H1 (cell line): ENCODE measurements around the gene NDP.

Experiments
- CEBPB ChIP-seq: IDR thresholded peaks from 2 replicates; pipeline ENCODE4 v1.6.1; 2012; ENCODE audit warnings: low read depth, low read length
- CHD2 ChIP-seq: IDR thresholded peaks from 2 replicates; pipeline ENCODE4 v1.6.1; 2012; ENCODE audit warnings: low read length, improper control_type of control experiment
- CTCF ChIP-seq, 3 experiments: IDR thresholded peaks; 1 replicate in 2 of 3; 2 replicates in 1 of 3; pipeline versions ENCODE4 v1.5.1 to v1.6.1; 2011; ENCODE audit warnings: low read length in 3 of 3, mild to moderate bottlenecking in 3 of 3, inconsistent platforms in 2 of 3, low read depth in 1 of 3, moderate library complexity in 1 of 3; ENCODE audit not compliant: insufficient read depth in 1 of 3; ENCODE audit errors: control extremely low read depth in 1 of 3
- EZH2 ChIP-seq: fragments of 200-600 bp; sonication (generic); IDR thresholded peaks from 2 replicates; pipeline ENCODE4 v1.7.1; 2012; ENCODE audit warnings: low read depth, mild to moderate bottlenecking, moderate library complexity, low read length, inconsistent platforms; ENCODE audit not compliant: severe bottlenecking
- GABPA ChIP-seq: IDR thresholded peaks from 2 replicates; pipeline ENCODE4 v1.6.1; 2011; ENCODE audit warnings: mild to moderate bottlenecking, low read length, moderate library complexity, borderline replicate concordance; ENCODE audit not compliant: insufficient read depth
- GTF2F1 ChIP-seq: IDR thresholded peaks from 2 replicates; pipeline ENCODE4 v1.6.1; 2012; ENCODE audit warnings: low read depth, low read length, improper control_type of control experiment, borderline replicate concordance
- KDM5A ChIP-seq: fragments of 200-600 bp; IDR thresholded peaks from 2 replicates; pipeline ENCODE4 v1.7.1; 2012; ENCODE audit warnings: mild to moderate bottlenecking, low read length, inconsistent platforms, mixed read lengths
- POLR2A ChIP-seq, 2 experiments: IDR thresholded peaks; 1 replicate in 1 of 2; 2 replicates in 1 of 2; pipeline ENCODE4 v1.6.1; 2011; ENCODE audit warnings: low read depth in 2 of 2, low read length in 2 of 2, mild to moderate bottlenecking in 2 of 2; ENCODE audit errors: control extremely low read depth in 1 of 2
- POLR2AphosphoS5 ChIP-seq: IDR thresholded peaks from 2 replicates; pipeline ENCODE4 v1.6.1; 2011; ENCODE audit warnings: low read depth, low read length
- RAD21 ChIP-seq, 2 experiments: IDR thresholded peaks in 1 of 2; conservative IDR thresholded peaks in 1 of 2; 2 replicates each; pipeline ENCODE4 v1.6.1; 2011; ENCODE audit warnings: low read depth in 2 of 2, low read length in 2 of 2, improper control_type of control experiment in 1 of 2, inconsistent platforms in 1 of 2, mild to moderate bottlenecking in 1 of 2, moderate library complexity in 1 of 2
- SIN3A ChIP-seq, 2 experiments: IDR thresholded peaks in 1 of 2; conservative IDR thresholded peaks in 1 of 2; 2 replicates each; pipeline ENCODE4 v1.6.1; 2011 to 2012; ENCODE audit warnings: low read length in 2 of 2, improper control_type of control experiment in 1 of 2, low read depth in 1 of 2, mild to moderate bottlenecking in 1 of 2
- TF ChIP-seq, protein P1 (sequence below): IDR thresholded peaks from 2 replicates; pipeline ENCODE4 v1.6.1; 2011; ENCODE audit warnings: low read depth, mild to moderate bottlenecking, low read length; ENCODE audit not compliant: insufficient read depth

DNA sequence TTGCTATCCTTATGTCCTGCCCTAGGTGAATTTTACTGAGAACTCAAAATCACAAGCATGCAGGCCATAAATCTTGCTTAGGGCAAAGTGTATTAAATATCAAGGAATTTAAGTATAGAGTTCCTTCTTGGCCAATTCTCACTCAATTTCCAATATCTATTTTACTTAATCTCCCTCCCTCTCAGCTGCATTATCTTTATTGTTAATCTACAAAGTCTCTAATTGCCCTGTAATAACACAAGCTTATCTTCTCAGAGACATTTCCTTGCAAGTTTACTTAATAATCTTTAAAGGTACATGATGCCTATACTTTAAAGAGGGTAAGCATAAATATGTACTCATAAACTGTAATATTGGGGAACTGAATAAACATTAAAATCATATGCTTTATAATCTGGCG, 64.0 kb downstream of the NDP start:
- TF ChIP-seq EZH2 (no peak), KDM5A (no peak), CTCF (IDR thresholded peaks at IDR 0.05; ENCODE audit: control extremely low read depth in 1 of 3, insufficient read depth in 1 of 3, low read depth in 1 of 3, low read length in 3 of 3) (no peak), CEBPB (no peak), POLR2AphosphoS5 (no peak), CHD2 (no peak), SIN3A (conservative IDR thresholded peaks at IDR 0.05 in 1 of 2, IDR thresholded peaks at IDR 0.05 in 1 of 2; ENCODE audit: low read depth in 1 of 2, low read length in 2 of 2) (no peak), GTF2F1 (no peak), POLR2A (IDR thresholded peaks at IDR 0.05; ENCODE audit: control extremely low read depth in 1 of 2, low read depth in 2 of 2, low read length in 2 of 2) (no peak), GABPA (no peak), RAD21 (IDR thresholded peaks at IDR 0.05 in 1 of 2, conservative IDR thresholded peaks at IDR 0.05 in 1 of 2; ENCODE audit: low read depth in 2 of 2, low read length in 2 of 2) (no peak)
- TF ChIP-seq, protein P1, sequence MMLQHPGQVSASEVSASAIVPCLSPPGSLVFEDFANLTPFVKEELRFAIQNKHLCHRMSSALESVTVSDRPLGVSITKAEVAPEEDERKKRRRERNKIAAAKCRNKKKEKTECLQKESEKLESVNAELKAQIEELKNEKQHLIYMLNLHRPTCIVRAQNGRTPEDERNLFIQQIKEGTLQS = no peak
